Measurements from ENCODE around the gene KIF16B. TPM values are rescaled to one million over a fixed set of nuclear protein-coding genes. Genes with fewer than 3 reads are reported as not detected.
A peak's percentile ranks its signal among the peaks of the same experiment; 100 is the strongest.

The KIF16B gene
- total and polyA plus RNA-seq, 2 of the 13 experiments (the other 11 are each of a cell fraction or from before 2014, with no cell fraction given), result 6.9 to 18.0 TPM

DNA sequence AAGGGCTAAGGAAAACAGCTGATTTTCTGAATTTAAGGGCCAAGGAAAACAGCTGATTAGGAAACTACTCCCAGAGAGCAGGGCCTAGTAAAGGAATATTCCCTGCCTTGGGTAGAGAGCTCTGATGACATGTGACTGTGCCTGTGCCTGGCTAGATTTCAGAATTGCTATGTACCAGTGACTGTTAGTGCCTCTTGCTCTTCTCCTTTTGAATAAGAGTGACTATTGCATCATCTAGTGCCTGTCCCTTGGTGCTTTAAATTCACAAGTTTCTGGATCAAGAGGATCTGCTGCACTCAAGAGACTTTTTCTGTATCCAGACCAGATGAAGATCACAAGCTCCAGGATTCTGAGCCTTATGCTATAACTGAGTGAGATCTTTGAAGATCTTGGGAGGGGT is 332.9 kb downstream of the KIF16B start:
- Histone ChIP-seq H3K36me3 (replicated peaks in 1 of 2; ENCODE audit: control insufficient read depth in 1 of 2, insufficient read depth in 2 of 2, low read length in 2 of 2) (no peaks in the 10 kb centered on the region), H3K79me2 (ENCODE audit: insufficient read depth, low read length) (no peaks in the 10 kb centered on the region), H4K20me1 (ENCODE audit: insufficient read depth, low read length) (no peaks in the 10 kb centered on the region), H3K9ac (ENCODE audit: insufficient read depth, low read depth, low read length) (no peak overlapping the region), H3K4me3 (replicated peaks in 1 of 3; ENCODE audit: insufficient read depth in 1 of 3, low read depth in 2 of 3, low read length in 3 of 3) (no peak overlapping the region), H3K9me3 (ENCODE audit: low read length) (peaks cover 6% of the 10 kb centered on the region; the same call in 1 of the 2 replicates), H3K27ac (ENCODE audit: extremely low read length, insufficient read depth, low read length) (no peak overlapping the region), H2AFZ (ENCODE audit: low read length) (no peak overlapping the region), H3K27me3 (ENCODE audit: control insufficient read depth in 1 of 2, insufficient read depth in 2 of 2, low read length in 2 of 2) (no peaks in the 10 kb centered on the region), H3K4me1 (ENCODE audit: insufficient read depth, low read length) (no peaks in the 10 kb centered on the region), H3K4me2 (ENCODE audit: low read depth, low read length) (no peak overlapping the region)
- FAIRE-seq (no peak), ATAC-seq (no peak), DNase-seq (ENCODE audit: low spot score) (no peak)
- POLR2A ChIA-PET, result no interaction called here
- BruUV-seq (replicated peaks), result no TSS peak
- in situ Hi-C loops (cut with HindIII; ENCODE audit: extremely low pct_ligation_motif_present, low pct_unique_long_range_greater_than_20kb) (loop anchor here (10.0 kb wide), 1 partner anchor 234 kb away; no protein-coding TSS in a partner anchor), intact Hi-C loops (cut with micrococcal nuclease; ENCODE audit: unreplicated experiment) (no loop called here)
- CTCF ChIA-PET (ENCODE audit: low intra/inter-chr PET ratio, low total read pairs), result no interaction called here
- TF ChIP-seq CEBPG (CRISPR knock-in tag; IDR thresholded peaks at IDR 0.05), result 0 out of 2 replicates have a peak, but pooled peaks have one; percentile 9
- TF ChIP-seq JDP2 (CRISPR knock-in tag; IDR thresholded peaks at IDR 0.05; ENCODE audit: borderline replicate concordance), result no peak
- no peak for TF ChIP-seq HIVEP1 (CRISPR knock-in tag; IDR thresholded peaks at IDR 0.05)
- TF ChIP-seq ZNF44 (CRISPR knock-in tag; IDR thresholded peaks at IDR 0.05), result no peak
- TF ChIP-seq ZNF296 (CRISPR knock-in tag; conservative IDR thresholded peaks at IDR 0.05), result no peak
- TF ChIP-seq HINFP (CRISPR knock-in tag; IDR thresholded peaks at IDR 0.05; ENCODE audit: low read depth), result no peak
- TF ChIP-seq, protein P1, sequence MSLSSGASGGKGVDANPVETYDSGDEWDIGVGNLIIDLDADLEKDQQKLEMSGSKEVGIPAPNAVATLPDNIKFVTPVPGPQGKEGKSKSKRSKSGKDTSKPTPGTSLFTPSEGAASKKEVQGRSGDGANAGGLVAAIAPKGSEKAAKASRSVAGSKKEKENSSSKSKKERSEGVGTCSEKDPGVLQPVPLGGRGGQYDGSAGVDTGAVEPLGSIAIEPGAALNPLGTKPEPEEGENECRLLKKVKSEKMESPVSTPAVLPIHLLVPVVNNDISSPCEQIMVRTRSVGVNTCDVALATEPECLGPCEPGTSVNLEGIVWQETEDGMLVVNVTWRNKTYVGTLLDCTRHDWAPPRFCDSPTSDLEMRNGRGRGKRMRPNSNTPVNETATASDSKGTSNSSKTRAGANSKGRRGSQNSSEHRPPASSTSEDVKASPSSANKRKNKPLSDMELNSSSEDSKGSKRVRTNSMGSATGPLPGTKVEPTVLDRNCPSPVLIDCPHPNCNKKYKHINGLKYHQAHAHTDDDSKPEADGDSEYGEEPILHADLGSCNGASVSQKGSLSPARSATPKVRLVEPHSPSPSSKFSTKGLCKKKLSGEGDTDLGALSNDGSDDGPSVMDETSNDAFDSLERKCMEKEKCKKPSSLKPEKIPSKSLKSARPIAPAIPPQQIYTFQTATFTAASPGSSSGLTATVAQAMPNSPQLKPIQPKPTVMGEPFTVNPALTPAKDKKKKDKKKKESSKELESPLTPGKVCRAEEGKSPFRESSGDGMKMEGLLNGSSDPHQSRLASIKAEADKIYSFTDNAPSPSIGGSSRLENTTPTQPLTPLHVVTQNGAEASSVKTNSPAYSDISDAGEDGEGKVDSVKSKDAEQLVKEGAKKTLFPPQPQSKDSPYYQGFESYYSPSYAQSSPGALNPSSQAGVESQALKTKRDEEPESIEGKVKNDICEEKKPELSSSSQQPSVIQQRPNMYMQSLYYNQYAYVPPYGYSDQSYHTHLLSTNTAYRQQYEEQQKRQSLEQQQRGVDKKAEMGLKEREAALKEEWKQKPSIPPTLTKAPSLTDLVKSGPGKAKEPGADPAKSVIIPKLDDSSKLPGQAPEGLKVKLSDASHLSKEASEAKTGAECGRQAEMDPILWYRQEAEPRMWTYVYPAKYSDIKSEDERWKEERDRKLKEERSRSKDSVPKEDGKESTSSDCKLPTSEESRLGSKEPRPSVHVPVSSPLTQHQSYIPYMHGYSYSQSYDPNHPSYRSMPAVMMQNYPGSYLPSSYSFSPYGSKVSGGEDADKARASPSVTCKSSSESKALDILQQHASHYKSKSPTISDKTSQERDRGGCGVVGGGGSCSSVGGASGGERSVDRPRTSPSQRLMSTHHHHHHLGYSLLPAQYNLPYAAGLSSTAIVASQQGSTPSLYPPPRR (CRISPR knock-in tag; IDR thresholded peaks at IDR 0.05; ENCODE audit: borderline replicate concordance), result no peak
- no peak for TF ChIP-seq SATB2 (CRISPR knock-in tag; IDR thresholded peaks at IDR 0.05)
- peak; percentile 56 for TF ChIP-seq ATF7 (IDR thresholded peaks at IDR 0.05)
- TF ChIP-seq ATF7 (CRISPR knock-in tag; IDR thresholded peaks at IDR 0.05), result no peak
- TF ChIP-seq, protein P2, sequence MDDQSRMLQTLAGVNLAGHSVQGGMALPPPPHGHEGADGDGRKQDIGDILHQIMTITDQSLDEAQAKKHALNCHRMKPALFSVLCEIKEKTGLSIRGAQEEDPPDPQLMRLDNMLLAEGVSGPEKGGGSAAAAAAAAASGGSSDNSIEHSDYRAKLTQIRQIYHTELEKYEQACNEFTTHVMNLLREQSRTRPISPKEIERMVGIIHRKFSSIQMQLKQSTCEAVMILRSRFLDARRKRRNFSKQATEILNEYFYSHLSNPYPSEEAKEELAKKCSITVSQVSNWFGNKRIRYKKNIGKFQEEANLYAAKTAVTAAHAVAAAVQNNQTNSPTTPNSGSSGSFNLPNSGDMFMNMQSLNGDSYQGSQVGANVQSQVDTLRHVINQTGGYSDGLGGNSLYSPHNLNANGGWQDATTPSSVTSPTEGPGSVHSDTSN (CRISPR knock-in tag; IDR thresholded peaks at IDR 0.05; ENCODE audit: borderline replicate concordance), result no peak
- TF ChIP-seq ZNF780A (CRISPR knock-in tag; IDR thresholded peaks at IDR 0.05), result no peak
- TF ChIP-seq TEAD3 (CRISPR knock-in tag; optimal IDR thresholded peaks at IDR 0.05; ENCODE audit: borderline replicate concordance), result no peak
- TF ChIP-seq, protein P3, sequence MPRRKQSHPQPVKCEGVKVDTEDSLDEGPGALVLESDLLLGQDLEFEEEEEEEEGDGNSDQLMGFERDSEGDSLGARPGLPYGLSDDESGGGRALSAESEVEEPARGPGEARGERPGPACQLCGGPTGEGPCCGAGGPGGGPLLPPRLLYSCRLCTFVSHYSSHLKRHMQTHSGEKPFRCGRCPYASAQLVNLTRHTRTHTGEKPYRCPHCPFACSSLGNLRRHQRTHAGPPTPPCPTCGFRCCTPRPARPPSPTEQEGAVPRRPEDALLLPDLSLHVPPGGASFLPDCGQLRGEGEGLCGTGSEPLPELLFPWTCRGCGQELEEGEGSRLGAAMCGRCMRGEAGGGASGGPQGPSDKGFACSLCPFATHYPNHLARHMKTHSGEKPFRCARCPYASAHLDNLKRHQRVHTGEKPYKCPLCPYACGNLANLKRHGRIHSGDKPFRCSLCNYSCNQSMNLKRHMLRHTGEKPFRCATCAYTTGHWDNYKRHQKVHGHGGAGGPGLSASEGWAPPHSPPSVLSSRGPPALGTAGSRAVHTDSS (CRISPR knock-in tag; conservative IDR thresholded peaks at IDR 0.05), result no peak
- TF ChIP-seq CEBPB (IDR thresholded peaks at IDR 0.05; ENCODE audit: borderline replicate concordance, low read depth, low read length), result peak; percentile 73; the same call in 1 of the 2 replicates
- TF ChIP-seq, protein P4, sequence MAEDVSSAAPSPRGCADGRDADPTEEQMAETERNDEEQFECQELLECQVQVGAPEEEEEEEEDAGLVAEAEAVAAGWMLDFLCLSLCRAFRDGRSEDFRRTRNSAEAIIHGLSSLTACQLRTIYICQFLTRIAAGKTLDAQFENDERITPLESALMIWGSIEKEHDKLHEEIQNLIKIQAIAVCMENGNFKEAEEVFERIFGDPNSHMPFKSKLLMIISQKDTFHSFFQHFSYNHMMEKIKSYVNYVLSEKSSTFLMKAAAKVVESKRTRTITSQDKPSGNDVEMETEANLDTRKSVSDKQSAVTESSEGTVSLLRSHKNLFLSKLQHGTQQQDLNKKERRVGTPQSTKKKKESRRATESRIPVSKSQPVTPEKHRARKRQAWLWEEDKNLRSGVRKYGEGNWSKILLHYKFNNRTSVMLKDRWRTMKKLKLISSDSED (CRISPR knock-in tag; IDR thresholded peaks at IDR 0.05), result no peak
